Measurements from ENCODE around the gene NELL2.
"Not testable (repeated sequence)": the region's sequence is repeated elsewhere in the genome, so short reads cannot be mapped to it uniquely, and the experiment has no call there.

The NELL2 gene

DNA sequence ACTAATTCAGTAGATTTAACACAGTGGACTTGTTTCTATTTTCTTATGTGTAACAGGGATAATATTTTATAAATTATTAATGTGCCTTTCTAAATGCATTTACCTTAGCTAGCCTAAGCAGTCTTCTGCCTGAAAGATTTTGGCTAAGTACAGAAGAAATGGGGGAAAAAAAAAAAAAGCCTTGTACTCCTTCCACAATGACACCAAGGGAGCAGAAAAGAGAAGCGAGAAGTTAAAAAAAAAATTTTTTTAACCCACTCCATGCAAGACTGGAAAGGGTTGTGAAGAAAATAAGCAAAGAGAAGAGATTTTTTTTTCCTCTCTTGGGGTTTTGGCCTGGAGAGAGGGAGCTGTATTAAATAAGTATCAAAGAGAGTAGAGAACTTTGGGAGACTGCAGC is 28.7 kb downstream of the NELL2 start:
- DNase-seq (ENCODE audit: low spot score), result no peak

- no peak for DNase-seq (ENCODE audit: low spot score)
Measured at GRCh38 chr12:44846826-44847225, 29.3 kb downstream of the NELL2 start.

DNA sequence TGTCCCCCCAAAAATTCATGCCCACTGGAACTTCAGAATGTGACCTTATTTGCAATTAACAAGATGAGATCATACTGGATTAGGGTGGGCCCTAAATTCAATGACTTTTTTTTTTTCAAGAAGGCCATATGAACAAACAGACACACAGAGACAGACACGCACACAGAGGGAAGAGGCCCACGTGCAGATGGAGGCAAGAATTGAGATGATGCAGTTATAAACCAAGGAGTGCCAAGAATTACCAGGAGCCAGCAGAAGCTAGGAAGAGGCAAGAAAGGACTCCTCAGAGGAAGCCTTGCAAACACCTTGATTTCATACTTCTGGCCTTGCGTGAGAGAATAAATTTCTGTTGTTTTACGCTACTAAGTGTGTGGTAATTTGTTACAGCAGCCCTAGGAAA is 33.4 kb downstream of the NELL2 start:
- DNase-seq (ENCODE audit: low spot score), result no peak

DNA sequence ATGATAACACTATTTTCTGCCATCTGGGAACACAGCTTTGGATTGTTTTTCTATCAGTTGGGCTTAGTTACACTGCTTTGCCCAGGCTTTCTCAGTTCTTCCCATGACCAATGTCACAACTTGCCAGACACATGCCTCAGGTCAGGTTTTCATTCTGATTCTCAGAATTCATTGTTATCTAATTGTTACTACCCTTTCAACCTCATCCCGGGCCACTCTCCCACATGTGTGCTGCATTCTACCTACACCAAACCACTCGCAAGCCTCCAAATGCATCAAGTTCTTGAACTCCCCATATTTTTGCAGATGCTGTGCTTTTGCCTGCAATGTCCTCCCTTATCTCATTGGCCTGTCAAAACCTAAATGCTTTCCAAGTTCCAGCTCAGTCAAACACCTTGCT is 36.3 kb downstream of the NELL2 start:
- DNase-seq (ENCODE audit: low spot score), result no peak

GRCh38 chr12:44837114-44837755 is 38.9 kb downstream of the NELL2 start:
- DNase-seq (ENCODE audit: low spot score), result no peak

DNA sequence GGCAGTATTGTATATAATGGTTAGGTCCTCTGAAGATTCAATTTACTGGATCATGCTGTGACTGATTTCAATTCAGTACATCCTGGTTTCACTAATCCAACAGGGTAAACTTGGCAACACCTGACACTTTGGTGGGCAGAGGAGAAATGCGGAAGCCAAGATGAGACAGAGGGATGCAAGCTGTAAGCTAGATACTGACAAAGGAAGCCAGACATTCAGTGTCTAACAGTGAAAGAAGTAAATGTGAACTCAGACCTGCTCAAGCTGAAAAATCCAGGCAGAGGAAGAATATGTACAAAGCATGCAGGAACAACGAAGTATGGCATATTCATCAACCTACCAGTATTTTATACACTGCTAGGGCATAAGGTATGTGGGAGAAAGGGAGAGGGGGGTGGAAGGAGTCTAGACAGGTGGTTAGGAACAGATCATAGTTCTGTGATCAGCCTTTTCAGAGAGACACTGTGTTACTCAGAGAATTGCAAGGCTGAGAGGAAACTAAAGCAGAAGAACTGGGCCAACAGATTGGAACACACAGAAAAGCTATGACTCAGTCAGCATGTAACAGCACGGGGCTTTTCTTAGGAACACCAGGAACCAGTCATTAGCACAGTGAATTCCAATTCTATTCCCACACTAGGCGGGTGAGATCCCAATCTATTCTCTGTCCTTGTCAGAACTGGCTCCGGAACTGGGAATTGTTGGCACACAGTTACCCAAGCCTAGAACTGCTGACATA is 40.3 kb downstream of the NELL2 start:
- no peak for DNase-seq (ENCODE audit: low spot score)

- not testable (repeated sequence) for DNase-seq (ENCODE audit: low spot score)
Measured at GRCh38 chr12:44834996-44835395, 41.1 kb downstream of the NELL2 start.

DNA sequence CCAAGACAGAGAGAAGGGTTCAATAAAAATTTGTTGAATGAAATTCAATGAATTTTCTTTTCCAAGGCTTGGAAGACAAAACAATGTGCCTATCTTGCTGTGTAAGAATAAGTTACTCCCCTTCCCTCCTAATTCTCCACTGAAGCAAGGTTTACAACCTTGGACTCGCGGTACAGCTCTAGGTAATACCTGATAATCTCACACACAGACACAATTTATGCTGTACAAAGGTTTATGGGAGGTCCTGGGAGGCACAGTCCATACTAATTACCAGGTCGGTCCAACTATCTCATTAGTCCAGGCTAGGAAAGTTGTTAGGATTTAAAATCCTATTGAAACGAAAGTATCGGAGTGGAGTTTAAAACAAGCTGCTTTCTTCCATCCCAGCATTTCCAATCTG is 42.6 kb downstream of the NELL2 start:
- DNase-seq (ENCODE audit: low spot score), result no peak

GRCh38 chr12:44830566-44831055 is 45.5 kb downstream of the NELL2 start:
- no peak for DNase-seq (ENCODE audit: low spot score)

DNA sequence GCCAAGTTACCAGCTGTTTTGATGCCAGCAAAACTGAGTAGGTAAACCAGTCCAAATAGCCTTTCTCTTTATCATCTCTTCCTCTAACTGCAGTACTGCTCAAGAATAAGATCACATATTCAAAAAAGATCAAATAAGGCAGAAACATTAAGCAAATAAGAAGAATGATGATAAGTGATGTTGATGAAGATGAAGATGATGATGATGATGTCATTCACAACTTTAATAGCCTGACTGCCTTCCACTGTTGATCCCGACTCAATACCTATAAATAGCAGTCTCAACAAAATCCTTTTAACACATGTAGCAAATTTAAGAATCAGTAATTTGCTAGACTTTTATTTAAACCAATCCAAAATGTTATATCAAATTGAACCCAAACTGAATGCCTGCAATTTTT is 47.1 kb downstream of the NELL2 start:
- no peak for DNase-seq (ENCODE audit: low spot score)

- DNase-seq (ENCODE audit: low spot score), result no peak
Measured at GRCh38 chr12:44827832-44828438, 48.2 kb downstream of the NELL2 start.

- DNase-seq (ENCODE audit: low spot score), result not testable (repeated sequence)
Measured at GRCh38 chr12:44821702-44822101, 54.4 kb downstream of the NELL2 start.

- DNase-seq (ENCODE audit: low spot score), result no peak
Measured at GRCh38 chr12:44819884-44820283, 56.2 kb downstream of the NELL2 start.

GRCh38 chr12:44817687-44818086 is 58.4 kb downstream of the NELL2 start:
- DNase-seq (ENCODE audit: low spot score), result no peak

DNA sequence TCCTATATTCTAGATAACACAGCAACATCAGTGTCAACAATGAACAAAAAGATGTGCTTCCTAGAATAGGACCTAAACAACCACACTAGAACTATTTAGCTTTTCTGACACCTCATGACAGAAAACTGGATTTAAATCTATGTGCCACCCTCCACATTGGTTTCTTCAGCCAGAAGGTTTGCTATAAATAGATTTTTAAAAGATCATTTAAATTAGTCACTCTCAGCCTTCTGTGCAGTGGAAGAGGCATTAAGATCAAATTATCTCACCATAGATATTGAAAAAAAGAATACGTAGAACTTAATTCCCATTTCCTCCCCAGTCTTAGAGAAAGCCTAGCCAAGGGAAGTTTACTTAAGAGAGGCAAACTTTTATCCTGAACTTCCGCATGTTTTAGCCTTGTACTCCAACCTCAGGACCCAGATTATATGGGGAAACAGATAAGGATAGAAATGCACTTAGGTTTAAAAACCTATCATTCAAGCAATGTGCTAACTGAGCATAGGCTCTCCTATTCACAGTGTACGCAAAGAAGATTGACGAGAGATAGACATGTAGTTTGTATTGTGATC is 59.6 kb downstream of the NELL2 start:
- no peak for DNase-seq (ENCODE audit: low spot score)

- DNase-seq (ENCODE audit: low spot score), result no peak
Measured at GRCh38 chr12:44812062-44812461, 64.1 kb downstream of the NELL2 start.

GRCh38 chr12:44804068-44804467 is 72.0 kb downstream of the NELL2 start:
- no peak for DNase-seq (ENCODE audit: low spot score)

DNA sequence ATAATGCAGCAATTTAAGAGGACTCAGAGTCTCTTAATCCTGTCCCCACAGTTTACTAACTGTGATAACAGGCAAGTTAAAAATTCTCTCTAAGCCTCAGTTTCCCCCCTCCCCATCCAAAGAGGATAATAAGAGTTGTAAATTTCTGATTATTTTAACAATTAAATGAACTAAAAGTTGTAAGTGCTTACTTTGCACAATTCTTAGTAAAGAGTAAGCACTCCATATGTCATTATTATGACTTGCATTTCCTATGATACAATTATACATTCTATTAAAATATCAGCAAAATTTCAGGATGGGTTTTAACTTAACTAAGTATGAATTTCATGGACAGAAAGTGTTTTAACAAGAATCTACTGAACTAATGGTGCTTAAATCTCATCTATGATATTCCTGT is 80.1 kb downstream of the NELL2 start:
- no peak for DNase-seq (ENCODE audit: low spot score)

DNA sequence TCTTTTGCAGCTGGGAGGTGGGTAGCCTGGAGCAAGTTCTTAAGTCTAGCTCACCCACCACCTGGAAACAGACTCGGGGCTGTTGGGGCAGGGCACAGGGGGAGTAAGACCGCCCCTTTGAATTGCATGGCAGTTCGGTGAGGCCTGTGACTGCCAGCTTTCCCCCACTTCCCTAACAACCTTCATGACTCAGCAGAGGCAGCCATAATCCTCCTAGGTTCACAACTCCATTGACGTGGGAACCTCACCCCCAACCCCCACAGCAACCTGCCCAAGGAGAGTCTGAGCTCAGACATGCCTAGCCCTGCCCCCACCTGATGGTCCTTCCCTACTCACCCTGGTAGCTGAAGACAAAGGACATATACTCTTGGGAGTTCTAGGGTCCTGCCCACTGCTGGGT is 87.4 kb downstream of the NELL2 start:
- no peak for DNase-seq (ENCODE audit: low spot score)

GRCh38 chr12:44780221-44780790 is 95.8 kb downstream of the NELL2 start:
- DNase-seq (ENCODE audit: low spot score), result no peak

GRCh38 chr12:44779766-44780165 is 96.3 kb downstream of the NELL2 start:
- no peak for DNase-seq (ENCODE audit: low spot score)

- no peak for DNase-seq (ENCODE audit: low spot score)
Measured at GRCh38 chr12:44778863-44779262, 97.3 kb downstream of the NELL2 start.

DNA sequence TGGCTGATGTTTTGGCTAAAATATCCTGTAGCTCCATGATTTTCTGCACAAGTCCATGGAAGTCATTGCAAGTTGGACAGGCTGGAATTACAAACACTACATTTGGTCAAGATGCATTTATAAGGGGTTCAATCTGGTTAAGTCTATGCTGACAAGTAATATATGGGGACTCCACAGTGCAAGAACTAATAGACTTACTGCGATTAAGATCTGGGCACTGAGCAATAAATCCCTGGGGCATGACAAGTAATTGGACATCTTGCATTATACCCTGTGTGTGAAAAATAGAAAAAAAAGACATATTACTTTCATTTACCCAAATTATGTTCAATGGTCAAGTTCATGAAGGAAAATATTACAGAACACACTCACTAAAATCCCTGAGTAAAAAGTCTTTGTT is 99.1 kb downstream of the NELL2 start:
- DNase-seq (ENCODE audit: low spot score), result no peak

All from HuH-7.5 (cell line).